GM18909 (cell line): Measurements from ENCODE around the gene LHPP.

Experiments used
- ATAC-seq: cut with Tn5 transposase; IDR thresholded peaks from one replicate; pipeline ENCODE4 v1.9.1; 2021; ENCODE audit warnings: mild to moderate bottlenecking; ENCODE audit not compliant: unreplicated experiment, poor library complexity

The LHPP gene

GRCh38 chr10:124661660-124662180 lies 200.1 kb downstream of the LHPP start:
- no peak for ATAC-seq

- ATAC-seq, result no peak
These were observed 201.6 kb downstream of the LHPP start for GRCh38 chr10:124663228-124663627.
